CD4-positive, alpha-beta T cell treated with Interleukin-15 for 1 hour (primary cell): ENCODE measurements around the gene SIK2.

ENCODE experiments used
- DNase-seq: peaks from one replicate; pipeline ENCODE4 v3.0.0-alpha.2; 2020

SIK2 gene

DNA sequence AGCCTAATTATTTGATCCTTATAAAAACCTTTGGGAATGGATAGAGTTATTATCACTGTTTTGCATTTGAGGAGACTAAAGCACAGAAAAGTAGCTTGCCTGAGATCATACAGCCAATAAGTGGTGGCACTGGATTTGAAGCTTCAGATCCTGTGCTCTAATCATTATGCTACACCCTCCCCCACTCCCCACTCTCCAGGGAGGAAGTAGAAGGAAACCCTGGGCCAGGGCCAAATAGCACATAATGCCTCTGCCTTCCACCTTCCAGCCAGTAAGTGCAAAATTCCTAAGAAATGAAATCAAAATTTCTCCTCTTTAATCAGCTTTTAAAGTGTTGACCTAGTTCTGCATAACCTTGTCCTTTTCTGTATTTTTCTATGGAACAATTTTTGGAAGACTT is 61.6 kb downstream of the SIK2 start:
- no peak for DNase-seq

DNA sequence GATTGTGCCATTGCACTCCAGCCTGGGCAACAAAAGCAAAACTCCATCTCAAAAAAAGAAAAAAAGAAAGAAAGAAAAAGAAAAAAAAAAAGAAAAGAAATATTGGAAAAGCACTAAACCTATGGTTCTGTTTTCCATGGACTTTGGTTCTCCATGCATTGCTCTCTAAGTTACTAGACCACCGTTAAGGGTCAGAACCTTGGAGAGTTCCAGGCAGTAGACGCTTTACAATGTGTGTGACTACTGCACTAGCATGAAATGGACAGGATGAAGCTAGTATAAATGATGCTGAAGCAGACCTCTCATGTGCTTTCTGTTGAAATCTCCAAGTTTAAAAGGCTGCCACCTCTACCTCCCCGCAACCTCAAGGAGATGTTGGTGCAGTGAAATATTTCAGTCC is 63.5 kb downstream of the SIK2 start:
- no peak for DNase-seq

DNA sequence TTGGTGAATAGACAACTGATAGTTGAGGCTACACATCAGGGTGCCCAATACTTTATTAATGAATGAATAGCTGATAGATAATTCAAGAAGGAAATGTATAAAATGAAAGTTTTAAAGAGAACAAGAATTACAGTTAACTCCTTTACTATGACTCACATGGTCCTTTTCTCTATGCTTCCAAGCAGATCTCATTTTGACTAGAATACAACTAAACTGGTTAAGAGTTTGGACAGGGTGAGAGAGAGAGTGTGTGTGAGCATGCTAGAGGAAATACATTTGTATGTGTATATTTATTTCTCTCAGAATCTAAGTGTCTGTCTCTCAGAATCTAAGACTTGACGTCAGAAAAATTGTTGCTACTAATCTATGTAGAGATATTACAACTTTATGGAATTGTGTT is 66.7 kb downstream of the SIK2 start:
- DNase-seq: no peak

DNA sequence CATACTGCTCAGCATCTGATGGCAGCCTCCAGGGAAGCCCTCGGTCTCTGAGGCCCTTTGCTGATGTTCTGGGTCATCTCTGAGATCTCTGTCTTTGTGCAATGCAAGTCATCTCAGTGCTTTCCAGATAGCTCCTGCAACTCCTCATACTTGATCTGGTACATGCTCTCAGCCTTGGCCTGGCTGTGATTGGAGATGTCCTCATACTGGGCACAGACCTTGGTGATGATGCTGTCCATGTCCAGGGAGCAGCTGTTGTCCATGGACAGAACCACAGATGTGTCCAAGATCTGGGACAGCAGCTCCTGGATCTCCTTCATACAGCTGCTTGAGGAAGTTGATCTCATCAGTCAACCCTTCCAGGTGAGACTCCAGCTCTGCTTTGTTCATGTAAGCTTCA is 69.1 kb downstream of the SIK2 start:
- DNase-seq: no peak

DNA sequence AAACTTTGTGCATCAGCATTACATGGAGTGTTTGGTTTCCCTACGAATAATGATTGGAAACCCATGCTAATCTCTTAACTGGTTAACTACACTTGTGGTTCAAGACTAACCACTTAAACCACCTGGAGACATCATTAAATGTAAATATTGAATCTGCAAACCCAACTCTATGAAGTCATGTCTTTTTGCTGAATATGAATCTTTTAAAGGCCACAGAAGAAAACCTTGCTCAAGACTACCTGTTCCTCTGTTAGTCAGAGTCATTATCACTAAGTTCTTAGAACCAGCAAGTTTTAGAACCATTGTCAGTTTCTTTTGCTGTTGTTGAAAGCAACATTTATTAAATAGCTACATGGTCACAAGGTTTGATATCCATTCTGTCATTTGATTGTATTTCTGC is 70.7 kb downstream of the SIK2 start:
- no peak for DNase-seq

DNA sequence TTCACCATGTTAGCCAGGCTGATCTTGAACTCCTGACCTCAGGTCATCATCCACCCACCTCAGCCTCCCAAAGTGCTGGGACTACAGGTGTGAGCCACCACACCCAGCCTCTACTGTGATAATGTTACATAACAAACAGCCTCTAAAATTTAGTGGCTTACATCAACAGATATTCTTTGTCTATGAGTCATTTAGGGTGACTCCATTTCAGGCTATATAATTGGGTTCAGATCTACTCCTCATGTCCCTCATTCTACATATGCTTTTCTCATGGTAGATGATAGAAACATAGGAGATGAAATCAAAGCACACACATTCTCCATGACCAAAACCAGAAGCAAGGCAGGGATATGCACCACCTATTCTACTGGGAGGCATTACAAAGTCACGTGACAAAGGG is 72.7 kb downstream of the SIK2 start:
- DNase-seq: no peak

DNA sequence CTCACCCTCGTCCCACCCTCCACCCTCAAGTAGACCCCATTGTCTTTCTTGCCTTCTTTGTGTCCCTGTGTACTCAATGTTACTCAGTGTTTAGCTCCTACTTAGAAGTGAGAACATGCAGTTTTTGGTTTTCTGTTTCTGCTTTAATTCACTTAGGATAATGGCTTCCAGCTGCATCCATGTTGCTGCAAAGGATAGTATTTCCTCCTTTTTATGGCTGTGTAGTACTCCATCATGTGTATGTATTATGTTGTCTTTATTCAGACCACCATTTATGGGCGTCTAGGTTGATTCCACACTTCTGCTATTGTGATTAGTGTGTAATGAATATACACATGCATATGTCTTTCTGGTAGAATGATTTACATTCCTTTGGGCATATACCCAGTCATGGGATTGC is 73.6 kb downstream of the SIK2 start:
- no peak for DNase-seq

DNA sequence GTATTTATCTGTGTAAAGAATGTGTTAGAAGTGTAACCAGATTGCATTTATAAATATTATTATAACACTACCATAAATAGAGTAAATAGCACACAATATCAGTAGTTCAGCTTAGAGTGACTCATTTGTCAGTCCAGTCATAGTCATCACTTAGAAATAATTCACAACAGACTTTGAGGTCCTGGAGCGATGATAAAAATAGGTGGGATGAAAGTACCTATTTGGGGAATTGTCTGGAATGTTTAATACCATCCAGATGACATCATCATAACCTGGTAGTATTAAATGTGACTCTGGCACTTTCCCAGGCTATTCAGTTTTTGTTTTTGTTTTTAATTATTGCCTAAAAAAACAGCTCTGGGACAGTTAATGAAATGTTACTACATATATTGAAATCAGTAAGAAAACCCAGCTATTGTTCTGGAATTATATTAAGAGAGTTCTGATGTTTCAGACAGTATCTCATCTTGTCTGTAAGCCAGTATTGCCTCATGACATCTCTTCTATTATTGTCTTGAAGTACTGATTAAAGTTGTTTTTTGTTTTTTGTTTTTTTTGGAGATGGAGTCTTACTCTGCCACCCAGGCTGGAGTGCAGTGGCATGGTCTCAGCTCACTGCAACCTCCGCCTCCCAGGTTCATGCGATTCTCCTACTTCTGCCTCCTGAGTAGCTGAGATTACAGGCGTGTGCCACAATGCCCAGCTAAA is 74.8 kb downstream of the SIK2 start:
- DNase-seq: no peak

DNA sequence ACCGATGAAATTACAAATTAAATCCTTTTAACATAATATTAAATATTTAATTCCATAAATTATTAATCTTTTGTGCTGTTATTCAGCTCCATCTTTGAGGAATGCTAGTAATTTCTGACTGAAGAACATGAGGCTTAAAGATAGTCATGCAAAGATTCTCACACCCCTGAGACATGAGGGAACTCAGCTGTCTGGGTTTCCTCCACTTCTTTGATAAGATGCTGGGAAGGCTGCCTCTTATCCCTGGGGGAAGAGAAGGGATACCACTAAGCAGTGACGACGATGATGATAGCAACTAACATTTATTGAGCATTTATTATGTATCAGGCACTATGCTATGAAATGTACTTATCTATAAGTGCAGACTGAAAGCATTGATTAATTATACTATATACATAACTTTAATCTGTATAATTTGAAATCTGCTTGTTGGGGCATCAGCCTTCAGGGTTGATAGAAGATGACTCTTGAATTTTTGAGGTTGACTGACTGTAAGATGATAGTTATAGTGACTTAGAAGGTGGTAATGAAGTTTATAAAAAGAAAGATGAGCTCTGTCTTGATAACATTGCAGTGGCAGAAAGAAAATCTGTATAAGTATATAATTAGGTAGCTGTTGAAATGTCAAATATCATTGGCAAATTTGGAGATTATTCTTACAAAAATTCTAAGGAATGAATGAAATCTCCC is 78.4 kb downstream of the SIK2 start:
- DNase-seq: no peak

DNA sequence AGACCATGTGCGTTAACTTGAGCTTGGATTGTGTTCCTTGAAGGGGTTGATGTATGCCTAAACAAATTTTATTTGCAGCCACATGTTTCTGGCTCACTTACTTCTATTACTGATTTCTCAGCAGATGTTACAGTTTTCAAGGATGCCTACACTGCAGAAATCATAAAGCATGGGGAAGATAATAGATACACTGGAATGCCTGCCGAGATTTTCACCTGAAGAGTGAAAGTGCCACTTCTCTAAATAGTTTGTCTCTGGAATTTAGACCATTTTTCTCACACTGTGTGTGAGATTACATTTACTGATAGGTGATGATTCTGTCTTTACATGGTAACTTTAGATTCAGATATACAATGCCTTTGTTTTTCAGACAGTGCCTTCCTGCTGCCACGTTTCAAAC is 81.6 kb downstream of the SIK2 start:
- no peak for DNase-seq

DNA sequence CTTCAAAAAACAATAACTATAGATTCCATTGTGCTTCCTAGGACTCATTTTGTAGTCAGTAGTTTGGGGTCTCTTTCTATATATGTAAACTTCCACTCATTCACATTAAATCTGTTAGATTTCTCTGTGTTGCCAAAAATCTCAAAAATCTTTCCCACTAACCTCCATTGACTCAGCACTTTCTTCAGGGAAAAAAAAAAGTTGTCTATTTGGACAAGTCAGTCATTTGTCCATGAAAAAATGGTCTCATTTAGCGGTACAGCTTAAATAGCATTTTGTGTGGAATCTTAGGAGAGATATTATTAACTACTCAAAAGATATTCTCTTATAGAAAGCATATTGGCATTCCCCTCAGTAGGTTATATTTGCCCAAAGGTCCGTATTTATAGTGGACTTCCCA is 82.0 kb downstream of the SIK2 start:
- DNase-seq: no peak

DNA sequence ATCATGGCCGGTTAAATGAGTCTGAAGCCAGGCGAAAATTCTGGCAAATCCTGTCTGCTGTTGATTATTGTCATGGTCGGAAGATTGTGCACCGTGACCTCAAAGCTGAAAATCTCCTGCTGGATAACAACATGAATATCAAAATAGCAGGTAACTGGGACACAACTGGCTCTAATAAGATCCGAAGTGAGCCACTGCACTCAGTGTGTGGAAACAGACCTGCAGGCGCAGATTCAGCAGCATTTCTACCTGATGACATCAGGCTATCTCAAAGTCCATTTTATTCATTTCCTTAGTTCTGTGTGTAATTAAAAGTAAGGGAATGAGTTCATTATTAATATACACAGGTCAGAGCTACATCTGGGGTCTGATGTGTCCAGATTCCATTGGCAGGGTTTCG is 85.8 kb downstream of the SIK2 start:
- no peak for DNase-seq

DNA sequence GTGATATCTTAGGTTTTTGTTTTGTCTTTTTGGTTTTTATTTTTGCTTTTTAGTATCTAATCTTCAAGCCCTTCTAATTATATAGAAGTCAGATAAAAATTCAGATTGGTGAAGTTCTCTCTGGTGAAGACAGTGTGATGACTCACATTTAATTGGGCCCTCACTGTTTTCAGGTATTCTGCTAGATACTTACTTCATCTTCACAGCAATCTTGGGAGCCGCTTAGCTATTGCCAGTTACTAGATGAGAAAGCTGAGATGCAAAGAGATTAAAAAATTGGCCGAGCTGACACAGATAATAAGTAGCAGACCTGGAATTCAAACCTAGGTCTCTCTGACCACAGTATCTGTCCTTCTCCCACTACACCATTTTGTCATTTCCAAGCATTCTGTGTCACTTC is 88.9 kb downstream of the SIK2 start:
- no peak for DNase-seq

DNA sequence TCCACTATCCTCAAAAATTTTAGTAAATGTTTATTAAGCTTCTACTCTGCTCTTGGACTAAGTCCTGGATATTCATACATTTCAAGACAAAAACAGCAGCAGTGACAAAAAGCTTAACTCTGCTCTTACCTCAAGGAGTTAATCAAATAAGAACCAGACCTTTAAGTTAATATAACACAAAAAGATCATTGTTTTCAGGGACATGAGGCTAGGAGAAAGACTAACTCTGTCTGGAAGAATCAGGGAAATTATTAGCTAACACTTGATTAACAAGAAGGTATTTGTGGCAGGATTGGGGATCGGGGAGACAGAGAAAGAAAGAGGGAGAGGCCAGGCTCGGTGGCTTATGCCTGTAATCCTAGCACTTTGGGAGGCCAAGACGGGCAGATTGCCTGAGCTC is 89.5 kb downstream of the SIK2 start:
- DNase-seq: no peak

DNA sequence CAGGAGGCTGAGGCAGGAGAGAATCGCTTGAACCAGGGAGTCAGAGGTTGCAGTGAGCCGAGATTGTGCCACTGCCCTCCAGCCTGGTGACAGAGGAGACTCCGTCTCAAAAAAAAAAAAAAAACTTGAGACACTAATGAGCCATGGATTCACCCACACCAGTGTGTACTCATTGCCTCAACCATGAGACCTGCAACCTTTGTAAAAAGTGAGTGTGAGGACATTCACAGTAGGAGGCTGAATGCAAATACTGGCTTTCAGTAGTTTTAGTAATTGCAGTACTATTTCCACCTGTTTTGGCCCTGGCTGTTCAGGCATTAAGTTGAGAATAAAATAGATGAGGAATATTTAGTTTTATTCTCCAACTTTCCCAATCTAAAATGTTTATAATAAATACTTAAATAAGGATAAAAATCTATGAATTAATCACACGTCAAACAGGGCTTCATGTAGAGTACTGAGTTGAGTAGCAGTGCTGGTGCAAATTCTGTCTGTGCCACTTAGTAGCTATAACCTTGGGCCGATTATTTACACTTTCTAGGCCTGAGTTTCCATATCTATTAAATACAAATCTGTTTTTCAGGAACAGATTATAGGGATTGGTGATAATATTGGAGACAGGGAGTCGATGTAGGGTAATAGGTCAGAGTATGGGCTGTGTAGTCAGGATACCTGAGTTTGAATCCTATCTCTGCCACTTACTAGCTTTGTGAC is 91.1 kb downstream of the SIK2 start:
- DNase-seq: no peak

DNA sequence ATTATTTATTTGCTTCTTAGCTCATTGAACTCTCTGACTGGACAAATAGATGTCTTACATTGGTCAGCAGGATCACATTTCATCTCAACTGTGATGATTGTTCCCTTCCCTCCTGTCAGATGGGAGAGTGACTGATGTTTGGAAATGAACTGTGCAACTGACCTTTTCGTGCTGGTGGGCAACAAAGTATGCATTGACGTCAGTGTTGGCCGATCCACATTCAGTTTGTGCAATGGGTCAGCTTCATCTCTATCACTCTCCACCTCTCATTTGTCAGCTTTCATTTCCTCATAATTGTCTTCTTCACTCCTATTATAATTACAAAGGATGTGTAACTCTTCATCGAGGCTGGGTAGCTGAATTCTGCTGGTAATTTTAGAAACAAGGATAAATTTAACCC is 92.6 kb downstream of the SIK2 start:
- DNase-seq: no peak

DNA sequence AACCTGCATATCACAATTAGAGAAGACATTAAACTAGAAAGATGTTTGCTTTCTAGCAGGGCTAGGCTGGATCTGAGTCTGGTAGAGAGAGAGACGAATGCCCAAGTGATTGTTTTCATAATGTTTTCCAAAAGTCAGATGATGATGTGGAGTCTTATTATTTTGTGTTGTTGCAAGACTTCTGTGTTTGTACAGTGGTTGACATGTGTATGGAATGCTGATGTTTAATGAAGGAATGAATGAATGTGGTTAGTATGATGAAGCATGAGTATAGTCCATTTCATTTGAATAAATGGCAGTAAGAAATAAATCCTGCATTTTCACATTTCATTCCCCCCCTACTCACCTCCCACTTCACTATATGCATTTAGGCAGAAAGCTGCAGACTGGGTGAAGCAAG is 94.3 kb downstream of the SIK2 start:
- no peak for DNase-seq

DNA sequence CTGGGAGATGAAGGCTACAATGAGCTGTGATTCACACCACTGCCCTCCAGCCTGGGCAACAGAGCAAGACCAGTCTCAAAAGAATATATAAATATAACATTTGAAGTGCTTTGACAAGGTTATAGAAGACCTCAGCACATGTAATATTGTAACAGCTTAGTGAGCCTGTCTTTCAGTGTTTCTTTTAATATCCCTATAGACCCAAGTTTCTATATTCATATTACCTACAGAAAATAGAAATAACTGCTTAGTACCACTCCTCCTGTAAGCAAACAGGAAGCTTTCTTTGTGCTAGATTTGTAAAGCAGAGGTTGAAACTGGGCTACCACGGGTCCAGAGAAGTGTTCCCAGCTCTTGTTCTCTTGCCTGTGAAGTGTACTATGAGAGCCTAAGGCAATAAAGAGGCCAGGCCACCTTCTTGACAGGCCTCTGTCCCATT is 95.7 kb downstream of the SIK2 start:
- DNase-seq: no peak

DNA sequence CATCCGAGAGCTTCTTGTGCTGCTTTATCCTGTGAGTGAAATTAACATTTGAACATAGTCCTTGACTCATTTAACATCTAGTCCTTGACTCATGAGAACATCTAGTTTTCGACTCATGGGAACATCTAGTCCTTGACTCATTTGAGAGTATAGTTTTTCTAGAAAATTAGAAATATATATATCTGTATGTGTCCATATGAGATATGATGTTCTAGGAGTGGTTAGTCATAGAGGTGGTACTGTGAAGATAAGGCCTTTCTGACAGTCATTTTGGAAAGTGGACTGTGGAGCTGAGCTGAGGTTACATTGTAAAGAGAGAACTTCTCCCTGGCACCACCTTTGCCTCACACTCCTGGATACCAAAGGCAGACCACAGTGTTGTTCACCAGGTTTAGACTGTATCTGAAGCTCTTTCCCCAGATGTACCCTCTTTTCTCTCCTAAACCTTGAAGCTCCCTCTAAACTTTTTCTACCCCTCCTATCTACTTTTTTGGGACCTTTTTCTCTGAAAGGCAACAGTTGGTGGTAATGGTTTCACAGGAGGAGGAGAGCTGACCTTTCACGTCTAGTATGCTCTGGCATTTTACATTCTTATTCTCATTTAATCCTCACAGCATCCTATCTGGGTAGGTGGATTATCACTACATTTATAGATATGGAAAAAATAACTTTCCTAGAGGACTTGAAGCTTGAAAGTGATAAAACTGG is 96.8 kb downstream of the SIK2 start:
- DNase-seq: no peak

DNA sequence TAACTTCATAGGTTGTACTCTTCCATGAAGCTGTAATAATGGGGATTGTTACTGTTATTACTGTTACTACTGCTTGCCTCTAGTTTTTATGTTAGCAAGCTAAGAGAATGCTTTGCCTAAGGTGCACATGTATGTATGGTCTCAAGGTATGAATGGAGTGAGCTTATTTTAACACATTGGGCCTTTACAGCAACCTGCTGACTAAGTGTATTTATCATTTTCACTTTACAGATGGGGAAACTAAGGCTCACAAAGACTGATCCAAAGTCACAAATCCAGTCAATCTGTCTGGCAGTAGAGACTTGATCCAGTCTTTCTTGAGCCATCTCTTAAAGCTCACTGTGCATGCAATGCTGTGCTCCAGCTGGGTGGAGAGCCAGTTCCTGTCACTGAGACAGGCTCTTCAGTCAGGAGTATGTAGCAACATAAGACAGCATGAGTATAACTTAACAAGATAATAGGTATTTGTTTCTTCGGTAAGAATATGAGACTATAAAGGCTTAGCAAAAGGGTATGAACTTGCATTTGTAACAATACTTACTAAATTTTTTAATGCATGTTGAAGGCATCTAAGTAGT is 97.4 kb downstream of the SIK2 start:
- no peak for DNase-seq

DNA sequence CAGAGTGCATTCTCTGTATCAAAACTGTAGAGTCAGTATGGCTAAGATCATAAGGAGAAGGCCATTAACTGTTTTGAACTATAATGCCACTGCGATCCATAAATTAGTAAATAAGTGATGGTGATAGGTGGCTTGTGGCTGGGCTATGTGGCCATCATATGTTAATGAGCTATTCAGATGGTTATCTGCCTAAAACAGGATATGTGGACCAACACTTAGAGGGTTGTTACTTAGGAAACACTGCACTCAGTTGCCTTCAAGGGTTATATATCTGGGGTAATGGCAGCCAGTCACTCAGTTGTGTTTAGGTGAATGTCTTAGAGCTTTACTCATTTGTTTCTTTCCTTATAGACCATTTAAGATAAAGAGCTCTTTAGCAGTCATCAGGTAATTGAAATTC is 97.9 kb downstream of the SIK2 start:
- DNase-seq: no peak

DNA sequence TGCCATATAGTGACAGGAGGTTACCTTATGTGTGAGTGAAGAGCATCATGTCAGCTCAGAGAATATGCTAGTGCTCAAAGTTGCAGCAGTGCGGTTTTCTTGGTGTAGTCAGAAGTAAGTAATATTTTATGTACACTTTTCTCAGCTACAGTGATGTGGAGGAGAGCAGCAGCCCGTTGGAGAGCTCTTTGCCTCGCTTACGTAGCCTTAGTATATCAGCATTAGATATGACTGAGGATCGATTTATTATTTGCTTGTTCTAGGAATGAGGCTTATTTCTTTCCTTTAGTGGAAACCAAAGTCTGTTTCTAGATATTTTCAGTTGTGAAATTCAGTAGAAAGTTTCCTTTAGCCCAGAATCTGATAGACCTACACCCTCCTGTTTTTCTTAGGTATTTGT is 100.4 kb downstream of the SIK2 start:
- no peak for DNase-seq

DNA sequence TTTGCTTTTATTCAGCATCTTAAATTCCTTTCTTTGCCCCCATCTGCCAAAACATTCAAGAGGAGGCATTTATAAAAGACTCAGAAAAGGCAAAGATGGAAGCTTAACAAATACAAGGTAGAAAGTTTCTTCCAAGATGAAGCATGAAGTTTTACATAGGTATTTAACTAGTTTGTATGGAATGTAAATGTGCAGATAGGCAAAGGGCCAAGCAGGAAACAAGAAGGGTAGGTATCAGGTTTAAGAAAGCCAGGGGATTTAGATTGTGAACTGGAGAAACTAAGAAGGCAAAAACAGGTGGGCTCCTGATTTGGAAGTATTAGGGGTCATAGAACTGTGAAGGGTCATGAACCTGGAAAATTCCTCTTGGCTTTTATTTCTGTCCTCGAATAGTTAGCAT is 101.3 kb downstream of the SIK2 start:
- DNase-seq: no peak
